SK-N-MC (cell line): ENCODE results near the gene MMS19.

Experiments used
- EZH2 ChIP-seq: fragments of 200-600 bp; sonication (generic); IDR thresholded peaks from one replicate; pipeline ENCODE4 v1.6.1; 2017; ENCODE audit warnings: antibody characterized with exemption
- POLR2AphosphoS5 ChIP-seq: IDR thresholded peaks from 2 replicates; pipeline ENCODE4 v1.6.1; 2012; ENCODE audit warnings: mild to moderate bottlenecking, low read depth, low read length, borderline replicate concordance

GRCh38 chr10:97490592-97490991 is 7.6 kb downstream of the MMS19 start:
- no peak for TF ChIP-seq POLR2AphosphoS5
- no peak for TF ChIP-seq EZH2
